Coronary artery (tissue), 2 donors: ENCODE data around the gene FJX1.

Experiments
- DNase-seq: peaks from one replicate; pipeline ENCODE4 v3.0.0-alpha.2; 2017; ENCODE audit warnings: low spot score
- H3K27ac ChIP-seq, 2 donors: fragments of 200-600 bp; sonication (generic); one replicate each; pipeline ENCODE4 v1.5.1; 2016 to 2019
- H3K4me3 ChIP-seq: fragments of 200-600 bp; sonication (generic); 2 replicates; pipeline ENCODE4 v1.5.1; 2016; ENCODE audit warnings: mild to moderate bottlenecking, moderate library complexity
- TF ChIP-seq, protein P1 (sequence below): fragments of 200-600 bp; sonication (generic); IDR thresholded peaks from one replicate; pipeline ENCODE4 v1.5.1; 2019; ENCODE audit warnings: antibody characterized with exemption

Gene FJX1

DNA sequence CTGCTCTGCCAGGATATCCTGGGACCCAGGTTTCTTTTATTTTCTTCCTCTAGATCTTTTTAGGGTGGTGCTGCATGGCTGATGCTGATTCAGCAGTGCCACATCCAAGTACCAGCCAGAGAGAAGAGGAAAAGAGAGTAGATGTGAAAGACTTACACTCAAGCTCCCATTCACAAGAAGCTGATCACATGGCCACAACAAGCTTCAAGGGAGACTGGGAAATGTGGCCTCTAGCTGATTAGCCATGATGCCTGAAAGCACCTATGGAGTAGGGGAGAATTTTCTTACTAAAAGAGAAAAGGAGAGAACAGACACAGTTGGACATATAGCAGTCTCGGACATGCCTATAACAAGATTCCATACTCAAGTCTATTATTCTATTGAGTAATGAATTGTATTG lies 34.4 kb upstream of the FJX1 start:
- DNase-seq: no peak
- no peak overlapping the region for H3K4me3 ChIP-seq
- TF ChIP-seq, protein P1, sequence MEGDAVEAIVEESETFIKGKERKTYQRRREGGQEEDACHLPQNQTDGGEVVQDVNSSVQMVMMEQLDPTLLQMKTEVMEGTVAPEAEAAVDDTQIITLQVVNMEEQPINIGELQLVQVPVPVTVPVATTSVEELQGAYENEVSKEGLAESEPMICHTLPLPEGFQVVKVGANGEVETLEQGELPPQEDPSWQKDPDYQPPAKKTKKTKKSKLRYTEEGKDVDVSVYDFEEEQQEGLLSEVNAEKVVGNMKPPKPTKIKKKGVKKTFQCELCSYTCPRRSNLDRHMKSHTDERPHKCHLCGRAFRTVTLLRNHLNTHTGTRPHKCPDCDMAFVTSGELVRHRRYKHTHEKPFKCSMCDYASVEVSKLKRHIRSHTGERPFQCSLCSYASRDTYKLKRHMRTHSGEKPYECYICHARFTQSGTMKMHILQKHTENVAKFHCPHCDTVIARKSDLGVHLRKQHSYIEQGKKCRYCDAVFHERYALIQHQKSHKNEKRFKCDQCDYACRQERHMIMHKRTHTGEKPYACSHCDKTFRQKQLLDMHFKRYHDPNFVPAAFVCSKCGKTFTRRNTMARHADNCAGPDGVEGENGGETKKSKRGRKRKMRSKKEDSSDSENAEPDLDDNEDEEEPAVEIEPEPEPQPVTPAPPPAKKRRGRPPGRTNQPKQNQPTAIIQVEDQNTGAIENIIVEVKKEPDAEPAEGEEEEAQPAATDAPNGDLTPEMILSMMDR: no peak
- no peak overlapping the region for H3K27ac ChIP-seq

GRCh38 chr11:35584321-35584720 lies 33.9 kb upstream of the FJX1 start:
- no peak for DNase-seq
- Histone ChIP-seq H3K4me3 (no peak overlapping the region), H3K27ac (no peak overlapping the region)
- TF ChIP-seq, protein P1: no peak

GRCh38 chr11:35585416-35585815 lies 32.8 kb upstream of the FJX1 start:
- DNase-seq: no peak
- Histone ChIP-seq H3K27ac (no peak overlapping the region), H3K4me3 (no peak overlapping the region)
- TF ChIP-seq, protein P1: no peak

DNA sequence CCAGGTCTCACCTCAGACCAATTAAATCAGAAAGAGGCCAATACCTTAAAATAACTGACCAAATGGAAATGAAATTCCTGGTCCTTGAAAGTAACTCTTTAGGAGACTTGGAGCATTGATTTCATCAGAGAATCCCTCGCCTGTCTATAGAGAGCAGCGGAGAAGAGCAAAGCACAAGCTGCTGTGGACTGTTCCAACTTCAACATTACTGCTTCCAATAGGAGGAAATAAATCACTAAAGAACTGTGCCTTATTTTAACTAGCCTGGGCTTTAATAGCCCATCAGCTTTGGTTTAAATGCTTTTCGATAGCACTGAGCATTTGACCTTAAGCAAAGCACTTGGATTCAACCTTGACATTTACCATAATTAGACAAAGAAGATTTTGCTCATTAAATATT lies 32.0 kb upstream of the FJX1 start:
- Histone ChIP-seq H3K4me3 (no peak overlapping the region), H3K27ac (no peak overlapping the region)
- TF ChIP-seq, protein P1: no peak
- no peak for DNase-seq

GRCh38 chr11:35587972-35588371 lies 30.3 kb upstream of the FJX1 start:
- no peak overlapping the region for H3K27ac ChIP-seq
- DNase-seq: no peak
- no peak overlapping the region for H3K4me3 ChIP-seq
- TF ChIP-seq, protein P1: no peak

- TF ChIP-seq, protein P1: no peak
- no peak for DNase-seq
- H3K27ac ChIP-seq: no peak overlapping the region
- H3K4me3 ChIP-seq: no peak overlapping the region
These were observed 29.6 kb upstream of the FJX1 start for GRCh38 chr11:35588627-35589026.

DNA sequence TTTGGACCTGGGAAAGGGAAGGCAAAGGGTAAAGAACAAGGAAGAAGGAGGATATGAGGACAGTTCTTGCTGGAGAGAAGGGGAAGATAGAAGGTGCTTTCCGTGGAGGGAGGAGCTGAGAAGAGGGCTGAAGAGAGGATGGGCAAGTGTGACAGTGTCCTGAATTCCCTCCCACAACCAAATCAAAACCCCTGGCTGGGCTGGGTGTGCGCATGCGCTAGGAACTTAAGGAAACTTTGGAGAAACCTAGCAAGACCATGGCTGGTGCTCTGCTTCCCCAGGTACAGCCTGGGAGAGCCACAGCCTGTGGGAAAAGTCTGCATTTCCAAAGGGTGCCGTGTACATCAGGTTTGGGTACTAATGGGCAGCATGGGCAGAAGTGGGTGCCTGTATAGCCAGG lies 29.0 kb upstream of the FJX1 start:
- H3K4me3 ChIP-seq: no peak overlapping the region
- no peak for DNase-seq
- H3K27ac ChIP-seq: no peak overlapping the region
- TF ChIP-seq, protein P1: no peak
